IPS-20b (cell line): ENCODE results near the gene ACSF2.
A peak's percentile ranks its signal among the peaks of the same experiment; 100 is the strongest.

ENCODE experiments used
- H3K27ac ChIP-seq: one replicate; pipeline ENCODE4 v1.5.1; 2013; ENCODE audit warnings: low read length
- H3K27me3 ChIP-seq: 2 replicates; pipeline ENCODE4 v1.6.1; 2013; ENCODE audit warnings: mild to moderate bottlenecking, low read length, inconsistent platforms; ENCODE audit not compliant: insufficient read depth
- H3K36me3 ChIP-seq: 2 replicates; pipeline ENCODE4 v1.6.1; 2013; ENCODE audit warnings: low read depth, mild to moderate bottlenecking, inconsistent platforms, low read length, moderate library complexity; ENCODE audit not compliant: insufficient read depth
- H3K4me1 ChIP-seq: 2 replicates; pipeline ENCODE4 v1.6.1; 2013; ENCODE audit warnings: mild to moderate bottlenecking, control low read depth, inconsistent platforms, low read length, moderate library complexity; ENCODE audit not compliant: insufficient read depth
- H3K4me3 ChIP-seq: 2 replicates; pipeline ENCODE4 v1.5.1; 2013; ENCODE audit warnings: mild to moderate bottlenecking, low read length, inconsistent platforms
- H3K9ac ChIP-seq: 2 replicates; pipeline ENCODE4 v1.6.1; 2013; ENCODE audit warnings: low read depth, mild to moderate bottlenecking, inconsistent platforms, low read length, moderate library complexity
- H3K9me3 ChIP-seq: 2 replicates; pipeline ENCODE4 v1.6.1; 2013; ENCODE audit warnings: mild to moderate bottlenecking, low read depth, low read length, inconsistent platforms; ENCODE audit not compliant: insufficient read depth

The ACSF2 gene, protein sequence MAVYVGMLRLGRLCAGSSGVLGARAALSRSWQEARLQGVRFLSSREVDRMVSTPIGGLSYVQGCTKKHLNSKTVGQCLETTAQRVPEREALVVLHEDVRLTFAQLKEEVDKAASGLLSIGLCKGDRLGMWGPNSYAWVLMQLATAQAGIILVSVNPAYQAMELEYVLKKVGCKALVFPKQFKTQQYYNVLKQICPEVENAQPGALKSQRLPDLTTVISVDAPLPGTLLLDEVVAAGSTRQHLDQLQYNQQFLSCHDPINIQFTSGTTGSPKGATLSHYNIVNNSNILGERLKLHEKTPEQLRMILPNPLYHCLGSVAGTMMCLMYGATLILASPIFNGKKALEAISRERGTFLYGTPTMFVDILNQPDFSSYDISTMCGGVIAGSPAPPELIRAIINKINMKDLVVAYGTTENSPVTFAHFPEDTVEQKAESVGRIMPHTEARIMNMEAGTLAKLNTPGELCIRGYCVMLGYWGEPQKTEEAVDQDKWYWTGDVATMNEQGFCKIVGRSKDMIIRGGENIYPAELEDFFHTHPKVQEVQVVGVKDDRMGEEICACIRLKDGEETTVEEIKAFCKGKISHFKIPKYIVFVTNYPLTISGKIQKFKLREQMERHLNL

DNA sequence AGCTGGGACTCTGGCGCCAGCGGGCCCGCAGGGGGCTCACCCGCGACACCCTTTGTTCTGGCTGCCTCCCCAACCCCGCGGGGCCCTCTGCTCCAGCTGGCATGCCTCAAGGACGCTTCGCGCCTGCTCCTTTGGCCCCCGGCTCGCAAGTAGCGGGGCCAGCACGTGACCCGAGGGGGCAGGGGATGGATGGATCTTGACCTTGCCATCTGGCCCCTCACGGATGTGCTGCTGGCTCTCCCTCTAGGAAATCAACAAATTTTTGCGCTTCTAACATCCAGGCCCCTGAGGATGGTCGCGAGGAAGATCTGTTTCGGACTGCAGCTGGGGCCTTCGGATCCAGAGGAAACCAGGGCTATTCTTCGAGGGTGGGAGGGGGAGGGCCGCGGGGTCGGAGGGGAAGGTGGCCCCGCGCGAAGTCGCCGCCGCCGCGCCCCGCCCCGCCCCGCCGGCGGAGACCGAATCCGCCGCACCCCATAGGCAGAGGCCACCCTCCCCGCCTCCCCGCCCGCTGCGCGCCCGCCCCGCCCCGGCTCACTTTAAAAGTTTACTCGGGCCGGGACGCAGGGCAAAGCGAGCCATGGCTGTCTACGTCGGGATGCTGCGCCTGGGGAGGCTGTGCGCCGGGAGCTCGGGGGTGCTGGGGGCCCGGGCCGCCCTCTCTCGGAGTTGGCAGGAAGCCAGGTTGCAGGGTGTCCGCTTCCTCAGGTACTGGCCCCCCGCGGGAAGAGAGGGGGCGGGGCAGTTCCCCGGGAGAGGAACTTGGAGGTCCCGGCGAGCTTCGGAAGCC is at the start of gene ACSF2:
Gene ACSF2, plus strand, starts transcription at position 537 of the 790 bp plus-strand sequence. Its CDS starts 44 bp downstream, at position 581.
- Histone ChIP-seq H3K4me1 (peaks cover 5% of the 10 kb centered on the region; the same call in 1 of the 2 replicates), H3K4me3 (peak within 1 kb of the TSS; percentile 76), H3K9me3 (no peaks in the 10 kb centered on the region), H3K27ac (no peak within 1 kb of the TSS), H3K27me3 (peaks cover 20% of the 10 kb centered on the region), H3K36me3 (no peaks in the 10 kb centered on the region), H3K9ac (peak within 1 kb of the TSS; percentile 56; the same call in 1 of the 2 replicates)

DNA sequence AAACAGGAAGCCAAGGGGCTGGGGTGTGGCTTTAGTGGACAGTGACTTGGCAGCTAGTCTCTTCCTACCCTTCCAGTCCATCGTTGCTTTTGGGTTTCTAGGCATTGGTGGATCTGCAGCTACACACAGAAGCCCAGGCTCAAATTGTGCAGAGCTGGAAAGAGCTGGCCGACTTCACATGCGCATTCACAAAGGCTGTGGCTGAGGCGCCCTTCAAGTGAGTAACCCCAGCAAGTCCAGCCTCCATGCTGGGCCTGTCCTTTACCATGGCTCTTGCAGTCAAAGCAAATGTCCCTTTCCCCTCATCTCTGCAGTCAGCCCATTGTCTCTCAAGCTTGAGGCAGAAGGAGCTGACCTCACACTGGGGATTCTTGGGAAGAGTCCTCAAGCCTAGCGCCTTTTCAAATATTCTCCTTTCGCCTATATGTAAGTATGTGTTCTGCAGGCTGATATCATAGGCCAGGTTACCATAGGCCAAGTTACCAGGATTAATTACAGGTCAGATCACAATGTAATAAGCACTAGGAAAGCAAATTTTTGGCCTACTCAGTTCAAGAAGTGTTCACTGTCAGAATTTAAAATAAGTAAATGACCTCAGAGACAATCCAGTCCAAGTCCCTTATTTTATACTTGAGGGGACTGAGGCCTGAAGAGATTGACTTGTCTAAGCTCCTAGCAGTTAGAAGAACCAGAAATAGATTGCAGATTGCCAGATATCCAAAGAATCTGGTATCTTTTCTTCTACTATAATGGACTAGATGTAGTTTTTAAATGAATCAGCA is 46.5 kb upstream of the ACSF2 start:
- H3K9ac ChIP-seq: no peak overlapping the region
- H3K9me3 ChIP-seq: no peaks in the 10 kb centered on the region
- no peaks in the 10 kb centered on the region for H3K27me3 ChIP-seq
- H3K4me3 ChIP-seq: no peak overlapping the region
- peaks cover 87% of the 10 kb centered on the region for H3K36me3 ChIP-seq
- no peaks in the 10 kb centered on the region for H3K4me1 ChIP-seq
- no peak overlapping the region for H3K27ac ChIP-seq

- Histone ChIP-seq H3K36me3 (peaks cover 87% of the 10 kb centered on the region), H3K27me3 (no peaks in the 10 kb centered on the region), H3K9ac (no peak overlapping the region), H3K4me3 (no peak overlapping the region), H3K27ac (no peak overlapping the region), H3K4me1 (no peaks in the 10 kb centered on the region), H3K9me3 (no peaks in the 10 kb centered on the region)
Measured at GRCh38 chr17:50380369-50381259, 45.4 kb upstream of the ACSF2 start.

- H3K27me3 ChIP-seq: no peaks in the 10 kb centered on the region
- no peak overlapping the region for H3K4me3 ChIP-seq
- no peaks in the 10 kb centered on the region for H3K4me1 ChIP-seq
- H3K36me3 ChIP-seq: peaks cover 87% of the 10 kb centered on the region
- H3K9ac ChIP-seq: no peak overlapping the region
- no peak overlapping the region for H3K27ac ChIP-seq
- no peaks in the 10 kb centered on the region for H3K9me3 ChIP-seq
Measured at GRCh38 chr17:50381260-50381815, 44.7 kb upstream of the ACSF2 start.

DNA sequence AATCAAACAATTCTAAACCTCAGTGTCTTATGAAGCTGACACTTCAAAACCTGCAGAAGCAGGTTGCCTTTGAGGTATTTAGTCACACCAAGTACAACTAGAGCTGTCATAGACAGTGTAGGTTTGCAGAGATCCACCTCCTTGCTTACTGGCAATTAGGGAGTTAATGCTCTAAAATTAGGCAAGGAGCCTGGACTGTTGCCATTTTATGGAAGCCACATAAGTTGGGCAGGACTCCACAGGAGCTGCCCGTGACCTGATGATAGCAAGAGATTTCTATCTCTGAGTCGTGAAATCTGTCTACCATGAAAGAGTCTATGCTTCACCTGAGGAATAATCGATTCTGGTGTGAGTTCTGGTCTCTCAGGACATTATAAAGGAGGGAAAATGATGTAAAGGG is 44.1 kb upstream of the ACSF2 start:
- H3K4me3 ChIP-seq: no peak overlapping the region
- no peaks in the 10 kb centered on the region for H3K27me3 ChIP-seq
- H3K27ac ChIP-seq: no peak overlapping the region
- H3K4me1 ChIP-seq: no peaks in the 10 kb centered on the region
- H3K9ac ChIP-seq: no peak overlapping the region
- H3K36me3 ChIP-seq: peaks cover 90% of the 10 kb centered on the region
- H3K9me3 ChIP-seq: no peaks in the 10 kb centered on the region

GRCh38 chr17:50382931-50383330 is 43.1 kb upstream of the ACSF2 start:
- Histone ChIP-seq H3K4me3 (no peak overlapping the region), H3K27ac (no peak overlapping the region), H3K36me3 (peaks cover 94% of the 10 kb centered on the region), H3K9me3 (no peaks in the 10 kb centered on the region), H3K27me3 (no peaks in the 10 kb centered on the region), H3K4me1 (no peaks in the 10 kb centered on the region), H3K9ac (no peak overlapping the region)

DNA sequence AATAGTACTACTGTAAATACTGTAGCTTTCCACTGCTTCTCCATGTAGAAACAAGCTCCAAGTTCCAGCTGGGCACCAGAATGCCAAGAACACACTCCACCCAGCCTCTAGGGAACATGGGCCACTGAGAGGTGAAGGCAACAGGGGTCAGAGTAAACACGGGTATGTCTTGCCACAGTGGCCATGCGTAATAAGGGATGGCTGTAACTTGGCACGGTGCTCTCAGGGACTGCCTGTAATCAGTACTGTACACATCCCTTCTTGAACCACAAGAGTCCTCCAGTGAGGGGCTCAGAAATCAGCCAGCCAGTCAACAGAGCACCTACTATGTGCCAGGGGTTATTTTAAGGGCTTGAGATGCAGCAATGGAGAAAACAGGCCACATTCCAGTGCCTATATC is 39.5 kb upstream of the ACSF2 start:
- Histone ChIP-seq H3K36me3 (peaks cover 99% of the 10 kb centered on the region), H3K4me1 (no peaks in the 10 kb centered on the region)

DNA sequence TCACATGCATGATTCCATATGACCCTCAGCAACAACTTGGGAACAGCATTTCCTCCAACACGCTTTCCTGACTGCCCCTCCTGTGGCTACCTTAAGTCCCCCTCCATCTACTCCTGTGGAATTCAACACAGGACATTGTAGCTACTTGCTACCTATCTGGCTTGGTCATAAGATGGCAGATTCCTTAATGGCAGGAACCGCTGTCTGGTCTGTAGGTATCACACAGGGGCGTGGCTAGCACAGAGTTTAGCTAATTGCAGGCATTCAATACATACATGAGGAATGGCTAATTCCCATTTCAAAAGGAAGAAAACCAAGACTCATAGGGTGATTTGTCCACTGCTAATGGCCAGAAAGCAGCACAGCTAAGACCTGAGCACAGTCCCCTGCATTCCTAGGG is 37.3 kb upstream of the ACSF2 start:
- no peaks in the 10 kb centered on the region for H3K4me1 ChIP-seq
- H3K36me3 ChIP-seq: peaks cover 99% of the 10 kb centered on the region
- H3K9me3 ChIP-seq: no peaks in the 10 kb centered on the region
- no peak overlapping the region for H3K9ac ChIP-seq
- H3K27ac ChIP-seq: no peak overlapping the region
- H3K4me3 ChIP-seq: no peak overlapping the region
- no peaks in the 10 kb centered on the region for H3K27me3 ChIP-seq

More for the DNA sequence above, 39.5 kb upstream of the ACSF2 start:
- no peaks in the 10 kb centered on the region for H3K27me3 ChIP-seq
- H3K27ac ChIP-seq: no peak overlapping the region
- H3K4me3 ChIP-seq: no peak overlapping the region
- no peak overlapping the region for H3K9ac ChIP-seq
- no peaks in the 10 kb centered on the region for H3K9me3 ChIP-seq

- Histone ChIP-seq H3K27ac (no peak overlapping the region), H3K4me1 (no peaks in the 10 kb centered on the region), H3K27me3 (no peaks in the 10 kb centered on the region), H3K9ac (no peak overlapping the region), H3K4me3 (no peak overlapping the region), H3K36me3 (peaks cover 99% of the 10 kb centered on the region), H3K9me3 (no peaks in the 10 kb centered on the region)
Measured at GRCh38 chr17:50389534-50389933, 36.5 kb upstream of the ACSF2 start.

GRCh38 chr17:50392621-50393020 is 33.4 kb upstream of the ACSF2 start:
- Histone ChIP-seq H3K27me3 (no peaks in the 10 kb centered on the region), H3K9me3 (no peaks in the 10 kb centered on the region), H3K36me3 (peaks cover 78% of the 10 kb centered on the region), H3K9ac (no peak overlapping the region), H3K4me1 (no peaks in the 10 kb centered on the region), H3K27ac (no peak overlapping the region), H3K4me3 (no peak overlapping the region)
